ENCODE measurements around the gene ATP5F1C. TPM values are rescaled to one million over a fixed set of nuclear protein-coding genes. Genes with fewer than 3 reads are reported as not detected.

The ATP5F1C gene
- total RNA-seq, 4 donors from 2014 or later, result 148 to 233 (median 216) TPM

Other genes starting within 250 kb of the ATP5F1C start
- 10 to 100 TPM in 1 of 4 donors, 1 to 10 TPM in 3; 4.4 to 10.7 (median 8.3) TPM for gene ITIH5, start 121.2 kb upstream of the ATP5F1C start, total RNA-seq
- not detected for gene ITIH2, start 84.9 kb upstream of the ATP5F1C start, total RNA-seq
- gene KIN, start 184 bp upstream of the ATP5F1C start, total RNA-seq, result 10 to 100 TPM in 1 of 4 donors, 1 to 10 TPM in 3; 7.0 to 10.3 (median 8.2) TPM
- gene TAF3, start 30.3 kb downstream of the ATP5F1C start, total RNA-seq, result 1 to 10 TPM; 5.0 to 8.3 (median 7.7) TPM